HT1080 (cell line): ENCODE results near the gene FAM186B. TPM values are rescaled to one million over a fixed set of nuclear protein-coding genes. Genes with fewer than 3 reads are reported as not detected.

Experiments
- DNase-seq: peaks from one replicate; pipeline ENCODE4 v3.0.0-alpha.2; 2015; ENCODE audit warnings: low read depth
- total RNA-seq: library from RNA; depleted of rRNA; stranded (reverse); fragments of >200 nt; shearing (Covaris generic); gene quantifications from 2 replicates; pipeline ENCODE4 v1.2.3, GENCODE V29; 2014

Gene FAM186B
- total RNA-seq, 1 experiment from 2014 or later: 0.64 TPM

DNA sequence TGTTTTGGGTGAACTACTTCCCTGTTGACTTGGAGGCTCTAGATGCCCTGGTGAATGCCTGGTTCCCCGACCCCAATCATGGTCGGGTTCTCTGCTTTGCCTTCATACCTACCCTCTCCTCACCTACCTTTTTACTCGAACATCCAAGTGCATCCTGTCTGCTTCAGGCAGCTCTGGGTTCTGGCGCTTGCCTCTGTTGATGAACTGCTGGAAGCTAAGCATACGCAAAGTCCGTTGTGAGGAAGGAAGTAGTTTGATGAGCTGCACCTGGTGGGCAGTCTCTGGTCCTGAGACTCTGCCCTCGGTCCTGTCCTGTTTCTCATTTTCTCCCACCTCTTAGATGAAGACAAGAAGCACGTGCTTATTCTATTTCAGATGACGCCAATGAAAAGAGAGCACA lies 53.0 kb downstream of the FAM186B start:
- no peak for DNase-seq

DNA sequence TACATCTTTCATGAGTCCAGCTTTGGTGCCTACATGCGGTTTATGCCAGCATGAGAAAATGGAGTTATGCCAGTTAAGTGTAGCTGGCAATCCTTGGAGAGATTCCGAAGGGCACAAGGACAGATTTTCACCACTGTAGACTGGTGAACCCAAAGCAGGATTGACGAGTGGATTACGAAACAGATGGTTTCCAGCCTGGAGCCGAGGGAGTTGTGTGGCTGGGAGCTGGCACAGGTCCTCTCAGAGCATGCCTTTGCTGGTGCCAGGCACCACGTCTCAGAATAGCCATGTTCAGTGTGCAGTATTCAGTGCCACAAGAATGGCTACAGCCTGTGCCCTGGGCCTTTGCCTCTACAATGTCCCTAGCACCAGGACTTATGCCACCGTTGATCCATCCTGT lies 53.4 kb downstream of the FAM186B start:
- no peak for DNase-seq

DNA sequence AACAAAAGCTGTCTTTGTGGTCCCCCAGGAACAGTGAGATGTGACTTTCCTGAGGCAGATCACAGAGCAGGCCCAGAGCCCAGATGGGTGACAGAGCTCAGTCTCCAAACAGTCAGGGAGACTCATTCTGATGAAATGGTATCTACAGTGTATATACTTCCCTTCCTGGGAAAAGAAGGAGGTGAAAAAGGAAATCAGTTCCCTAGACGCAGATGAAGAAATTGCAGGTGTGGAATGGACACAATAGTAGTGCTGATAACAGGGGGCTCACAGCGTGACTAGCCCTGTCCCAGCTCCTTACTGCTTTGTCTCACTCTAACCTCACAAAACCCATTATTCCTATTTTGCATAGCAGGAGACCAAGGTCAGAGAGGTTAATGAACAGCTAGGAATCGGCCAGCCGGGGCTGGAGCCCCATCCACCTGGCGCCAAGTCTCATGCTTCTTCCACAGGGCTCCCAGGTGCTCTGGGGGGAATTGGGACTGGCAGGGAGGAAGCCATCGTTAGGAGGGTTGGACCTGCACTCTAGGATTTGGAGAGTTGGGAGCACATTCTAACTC lies 54.7 kb downstream of the FAM186B start:
- DNase-seq: no peak

DNA sequence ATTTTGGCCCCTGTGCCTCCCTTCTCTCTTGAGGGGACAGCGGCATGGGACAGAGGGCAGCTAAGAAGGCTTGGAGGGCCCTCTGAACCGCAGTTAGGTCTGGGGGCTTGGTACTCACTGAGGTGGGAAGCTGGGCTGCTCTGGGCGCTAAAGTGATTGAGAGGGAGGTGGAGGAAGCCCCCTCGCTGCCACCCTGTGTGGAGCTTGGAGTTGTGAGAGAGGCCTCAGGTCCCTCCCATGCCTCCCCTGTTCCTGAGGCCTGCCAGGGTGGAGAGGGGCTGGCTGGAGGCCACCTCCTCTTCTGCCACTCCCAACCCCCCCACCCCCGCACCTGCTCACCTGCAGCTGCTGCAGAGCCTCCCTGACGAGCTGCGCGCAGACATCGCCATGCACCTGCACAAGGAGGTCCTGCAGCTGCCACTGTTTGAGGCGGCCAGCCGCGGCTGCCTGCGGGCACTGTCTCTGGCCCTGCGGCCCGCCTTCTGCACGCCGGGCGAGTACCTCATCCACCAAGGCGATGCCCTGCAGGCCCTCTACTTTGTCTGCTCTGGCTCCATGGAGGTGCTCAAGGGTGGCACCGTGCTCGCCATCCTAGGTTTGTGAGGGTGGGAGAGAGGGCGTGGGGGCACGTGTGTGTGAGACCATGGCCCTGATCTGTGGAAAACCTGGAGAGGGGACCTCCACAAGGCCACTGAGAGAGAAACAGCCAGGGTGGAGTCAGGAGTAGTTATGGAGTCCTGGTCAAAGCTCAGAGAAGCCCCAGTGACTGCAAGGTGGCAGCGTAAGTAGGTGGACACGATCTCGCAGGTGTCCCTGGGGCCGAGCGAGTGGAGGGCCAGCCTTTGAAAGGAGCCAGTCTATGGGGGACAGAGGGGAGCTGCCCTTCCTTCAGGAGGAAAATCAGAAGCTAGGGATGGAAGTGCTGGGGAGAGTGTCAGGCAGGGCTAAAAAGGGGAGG lies 55.4 kb downstream of the FAM186B start:
- DNase-seq: no peak

DNA sequence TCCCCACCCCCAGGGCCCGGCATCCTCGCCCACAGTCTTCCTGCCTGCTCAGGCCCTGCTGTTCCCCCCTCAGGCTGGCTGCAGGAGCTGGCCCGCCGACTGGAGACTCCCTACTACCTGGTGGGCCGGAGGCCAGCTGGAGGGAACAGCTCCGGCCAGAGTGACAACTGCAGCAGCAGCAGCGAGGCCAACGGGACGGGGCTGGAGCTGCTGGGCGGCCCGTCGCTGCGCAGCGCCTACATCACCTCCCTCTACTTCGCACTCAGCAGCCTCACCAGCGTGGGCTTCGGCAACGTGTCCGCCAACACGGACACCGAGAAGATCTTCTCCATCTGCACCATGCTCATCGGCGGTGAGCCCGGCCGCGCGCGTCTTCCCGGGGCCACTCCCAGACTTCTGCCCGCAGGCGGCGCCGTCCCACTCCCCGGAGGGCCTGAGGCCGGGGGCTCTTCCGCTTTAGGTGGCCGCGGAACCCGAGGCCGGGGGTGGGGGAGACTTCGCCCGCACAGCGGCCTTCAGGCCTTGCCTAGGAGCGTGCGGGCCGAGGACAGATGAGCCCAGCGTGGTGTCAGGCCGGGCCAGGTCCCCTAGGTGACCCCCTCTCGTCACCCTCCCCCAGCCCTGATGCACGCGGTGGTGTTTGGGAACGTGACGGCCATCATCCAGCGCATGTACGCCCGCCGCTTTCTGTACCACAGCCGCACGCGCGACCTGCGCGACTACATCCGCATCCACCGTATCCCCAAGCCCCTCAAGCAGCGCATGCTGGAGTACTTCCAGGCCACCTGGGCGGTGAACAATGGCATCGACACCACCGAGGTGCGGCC lies 56.4 kb downstream of the FAM186B start:
- no peak for DNase-seq

DNA sequence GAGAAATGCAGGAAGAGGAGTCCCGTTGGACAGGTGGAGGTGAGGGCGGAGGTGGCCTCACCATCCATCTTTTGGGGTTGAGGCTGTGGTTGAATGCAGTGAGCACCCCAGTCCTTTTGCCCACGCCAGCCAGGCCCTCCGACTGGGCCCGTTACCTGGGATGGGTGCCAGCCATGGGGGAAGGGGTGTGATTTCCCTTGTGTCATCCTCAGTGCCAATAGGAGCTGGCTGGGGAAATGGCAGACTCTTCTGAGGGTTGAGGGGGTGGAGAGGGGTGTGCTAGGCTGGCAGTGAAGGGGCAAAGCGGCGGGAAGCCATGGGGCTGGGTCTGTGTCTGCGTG lies 57.0 kb downstream of the FAM186B start:
- DNase-seq: no peak

DNA sequence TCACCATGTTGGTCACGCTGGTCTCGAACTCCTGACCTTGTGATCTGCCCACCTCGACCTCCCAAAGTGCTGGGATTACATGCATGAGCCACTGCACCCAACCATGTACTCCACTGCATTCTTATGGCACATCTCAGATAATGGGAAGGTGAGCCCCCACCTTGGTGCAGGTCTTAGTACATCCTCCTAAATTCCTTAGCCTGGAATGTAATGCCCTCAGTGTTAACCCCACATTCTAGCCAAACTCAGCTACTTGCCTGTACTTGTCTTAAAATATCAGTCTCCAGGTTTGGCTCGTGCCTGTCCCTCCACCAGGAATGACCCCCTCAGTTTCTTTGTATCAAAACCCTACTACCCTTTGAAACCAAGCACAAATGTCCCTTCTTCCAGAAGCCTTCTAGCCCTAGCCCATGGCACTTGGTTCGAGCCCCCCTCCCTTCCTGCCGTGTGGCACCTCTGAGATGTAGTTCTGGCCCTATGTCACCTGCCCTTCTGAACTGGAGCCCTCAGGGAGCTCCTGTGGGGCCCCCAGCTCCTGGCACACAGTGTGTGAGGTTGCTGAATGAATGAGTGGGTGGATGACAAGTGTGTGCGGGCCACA lies 58.2 kb downstream of the FAM186B start:
- no peak for DNase-seq

DNA sequence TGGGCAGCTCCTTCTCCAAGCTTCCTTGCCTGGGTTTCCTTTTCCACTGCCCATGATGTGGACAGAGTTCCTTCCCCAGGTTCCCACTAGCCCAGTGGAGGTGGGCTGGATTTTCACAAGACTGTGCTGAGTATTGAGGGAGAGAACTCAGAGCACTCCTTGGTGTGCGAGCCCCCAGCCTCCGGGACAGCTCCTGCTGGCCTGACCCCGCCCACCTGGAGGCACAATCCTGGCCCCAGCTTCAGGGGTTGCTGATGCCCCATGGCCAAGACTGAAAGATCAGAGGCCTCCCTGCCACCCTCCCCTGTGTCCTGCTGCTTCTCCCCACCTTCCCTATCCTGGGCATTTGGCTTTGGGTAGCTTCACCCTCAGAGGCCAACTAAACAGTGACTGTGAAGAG lies 59.0 kb downstream of the FAM186B start:
- no peak for DNase-seq

DNA sequence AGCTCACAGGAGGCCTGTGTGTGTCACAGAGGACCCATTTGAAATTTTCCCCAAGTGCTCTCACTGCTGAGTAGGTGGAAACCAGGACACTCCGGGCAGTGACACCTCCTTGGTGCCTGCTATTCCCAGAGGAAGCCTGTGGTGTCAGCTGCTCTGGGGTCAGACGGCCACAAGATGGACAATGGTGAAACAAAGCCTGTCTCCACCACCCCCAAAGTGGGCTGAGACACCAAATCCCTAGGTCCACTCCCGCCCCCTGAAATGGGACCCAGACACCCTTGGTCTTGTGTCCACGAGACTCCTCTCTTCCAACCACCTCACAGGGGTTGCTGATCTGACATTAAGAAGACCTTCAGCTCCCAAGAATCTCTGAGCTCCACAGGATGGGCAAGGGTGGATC lies 59.6 kb downstream of the FAM186B start:
- DNase-seq: no peak

DNA sequence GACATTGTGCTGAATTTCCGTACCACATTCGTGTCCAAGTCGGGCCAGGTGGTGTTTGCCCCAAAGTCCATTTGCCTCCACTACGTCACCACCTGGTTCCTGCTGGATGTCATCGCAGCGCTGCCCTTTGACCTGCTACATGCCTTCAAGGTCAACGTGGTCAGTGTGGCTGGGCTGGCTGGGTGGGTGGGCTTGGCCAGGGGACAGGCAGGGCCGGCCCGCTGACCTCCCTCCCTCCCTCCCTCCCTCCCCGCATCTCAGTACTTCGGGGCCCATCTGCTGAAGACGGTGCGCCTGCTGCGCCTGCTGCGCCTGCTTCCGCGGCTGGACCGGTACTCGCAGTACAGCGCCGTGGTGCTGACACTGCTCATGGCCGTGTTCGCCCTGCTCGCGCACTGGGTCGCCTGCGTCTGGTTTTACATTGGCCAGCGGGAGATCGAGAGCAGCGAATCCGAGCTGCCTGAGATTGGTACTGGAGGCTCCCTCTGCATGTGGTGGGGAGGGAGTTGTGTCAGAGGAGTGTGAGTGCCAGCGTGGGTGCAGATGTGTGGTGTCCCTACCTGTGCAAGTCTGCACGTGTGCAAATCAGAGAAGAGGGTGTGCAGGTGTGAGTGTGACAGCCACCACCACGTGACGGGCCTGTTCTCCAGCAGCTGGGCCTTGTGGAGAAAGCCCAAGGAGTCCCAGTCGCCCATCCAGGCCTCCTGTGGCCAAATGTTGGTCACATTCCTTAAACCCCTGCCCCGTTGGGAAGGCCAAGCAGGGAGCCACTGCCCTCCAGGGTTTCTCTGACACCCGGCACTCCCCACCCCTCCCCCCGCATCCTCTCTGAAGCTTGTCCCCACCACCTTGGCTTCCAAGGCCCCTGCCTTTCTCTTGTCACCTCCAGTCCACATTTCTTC lies 61.3 kb downstream of the FAM186B start:
- DNase-seq: no peak

DNA sequence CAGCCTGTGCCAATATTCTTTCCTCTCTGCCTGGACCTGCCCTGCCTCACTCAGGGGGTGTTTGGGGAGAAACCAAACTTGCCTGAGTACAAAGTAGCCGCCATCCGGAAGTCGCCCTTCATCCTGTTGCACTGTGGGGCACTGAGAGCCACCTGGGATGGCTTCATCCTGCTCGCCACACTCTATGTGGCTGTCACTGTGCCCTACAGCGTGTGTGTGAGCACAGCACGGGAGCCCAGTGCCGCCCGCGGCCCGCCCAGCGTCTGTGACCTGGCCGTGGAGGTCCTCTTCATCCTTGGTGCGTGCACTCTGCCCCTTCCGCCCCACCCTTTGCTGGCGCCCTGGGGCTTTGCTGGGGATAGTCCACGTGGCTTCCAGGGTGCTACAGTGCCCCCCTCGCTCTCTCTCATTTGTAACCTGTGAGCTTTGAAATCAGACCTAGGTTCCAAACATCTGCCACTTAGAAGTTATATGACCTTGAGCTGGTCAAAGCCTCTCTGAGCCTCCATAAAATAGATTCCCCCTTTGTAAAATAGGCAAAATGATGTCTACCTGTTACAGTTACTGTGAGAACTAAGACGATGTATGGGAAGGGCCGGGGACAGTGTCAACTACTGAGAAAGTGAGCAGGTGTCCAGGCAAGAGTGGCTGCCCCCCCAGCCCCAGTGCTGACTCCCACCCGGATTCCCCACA lies 62.1 kb downstream of the FAM186B start:
- no peak for DNase-seq

DNA sequence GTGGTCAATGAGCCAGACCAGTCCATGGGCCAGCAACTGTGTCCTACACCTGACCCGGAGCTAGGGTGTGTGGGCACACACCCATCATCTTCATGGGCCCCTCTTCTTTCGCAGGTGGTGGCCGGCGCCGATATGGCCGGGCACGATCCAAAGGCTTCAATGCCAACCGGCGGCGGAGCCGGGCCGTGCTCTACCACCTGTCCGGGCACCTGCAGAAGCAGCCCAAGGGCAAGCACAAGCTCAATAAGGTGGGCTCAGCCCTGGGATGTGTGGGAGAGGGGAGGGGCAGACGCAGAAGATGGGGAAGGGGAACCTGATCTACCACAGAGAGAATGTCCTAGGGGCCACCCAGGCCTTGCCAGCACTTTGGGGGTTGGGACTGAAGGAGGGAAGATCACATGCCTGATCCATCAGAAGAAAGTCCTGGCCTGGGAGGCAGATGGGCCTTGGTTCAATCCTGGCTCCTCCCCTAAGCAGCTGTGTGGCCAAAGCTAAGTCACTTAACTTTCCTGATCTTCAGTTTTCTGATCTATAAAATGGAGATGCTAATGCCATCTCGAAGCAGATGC lies 62.8 kb downstream of the FAM186B start:
- no peak for DNase-seq

DNA sequence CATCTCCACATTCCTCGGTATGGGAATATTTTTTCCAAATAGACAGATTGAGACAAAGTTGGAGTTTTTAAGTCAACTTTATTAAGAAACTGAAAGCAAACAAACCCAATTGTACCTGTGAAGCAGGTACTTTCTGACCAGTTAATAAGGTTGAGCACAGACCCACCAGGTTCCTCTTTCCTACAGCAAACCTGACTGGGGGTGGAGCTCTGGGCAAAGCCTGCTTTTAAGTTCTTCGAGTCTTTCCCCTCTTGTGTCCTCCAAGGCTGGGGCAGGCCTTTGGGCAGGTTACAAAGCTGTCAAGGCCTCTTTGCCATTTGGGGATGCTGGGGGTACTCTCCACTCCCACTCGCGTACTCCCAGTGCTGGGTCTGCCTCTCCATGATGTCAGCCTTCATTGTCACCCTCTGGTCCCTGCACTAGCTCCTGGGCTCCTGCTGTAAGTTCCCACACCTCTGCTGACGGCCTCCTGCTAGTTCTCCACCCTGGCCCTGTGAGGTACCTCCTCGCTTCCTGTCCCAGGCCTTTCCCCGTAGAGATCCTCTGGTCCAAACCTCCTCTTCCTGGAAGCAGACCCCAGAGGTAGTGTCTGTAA lies 63.4 kb downstream of the FAM186B start:
- DNase-seq: no peak

DNA sequence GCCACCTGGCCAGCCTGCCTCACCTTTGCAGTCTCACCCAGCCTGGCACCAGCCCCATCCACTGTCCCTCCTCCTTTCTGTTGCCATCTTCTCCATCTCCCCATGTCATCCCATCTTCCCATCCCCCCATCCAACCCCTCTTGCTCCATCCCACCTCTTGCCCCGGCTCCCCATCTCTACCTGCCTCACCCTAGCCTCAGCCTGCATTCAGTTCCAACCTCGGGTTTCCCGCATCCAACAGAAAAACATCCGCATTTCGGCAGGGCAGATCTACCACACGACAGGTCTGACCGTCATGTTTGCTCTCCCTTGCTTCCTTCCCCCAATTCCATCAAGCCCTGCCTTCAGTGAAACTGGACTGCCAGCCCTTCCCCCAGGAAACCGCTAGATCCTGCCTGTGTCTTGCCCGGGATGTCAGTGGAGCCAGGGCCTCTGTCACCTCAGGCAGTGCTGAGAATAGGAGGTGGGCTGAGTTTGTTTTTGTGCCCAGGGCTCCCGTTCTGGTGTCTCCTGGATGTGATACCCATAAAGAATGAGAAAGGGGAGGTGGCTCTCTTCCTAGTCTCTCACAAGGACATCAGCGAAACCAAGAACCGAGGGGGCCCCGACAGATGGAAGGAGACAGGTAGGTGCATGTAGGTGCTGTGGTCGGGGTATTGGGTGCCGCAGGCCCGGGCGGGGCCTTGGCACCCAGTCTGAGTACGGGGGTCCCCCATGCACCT lies 64.1 kb downstream of the FAM186B start:
- DNase-seq: no peak

DNA sequence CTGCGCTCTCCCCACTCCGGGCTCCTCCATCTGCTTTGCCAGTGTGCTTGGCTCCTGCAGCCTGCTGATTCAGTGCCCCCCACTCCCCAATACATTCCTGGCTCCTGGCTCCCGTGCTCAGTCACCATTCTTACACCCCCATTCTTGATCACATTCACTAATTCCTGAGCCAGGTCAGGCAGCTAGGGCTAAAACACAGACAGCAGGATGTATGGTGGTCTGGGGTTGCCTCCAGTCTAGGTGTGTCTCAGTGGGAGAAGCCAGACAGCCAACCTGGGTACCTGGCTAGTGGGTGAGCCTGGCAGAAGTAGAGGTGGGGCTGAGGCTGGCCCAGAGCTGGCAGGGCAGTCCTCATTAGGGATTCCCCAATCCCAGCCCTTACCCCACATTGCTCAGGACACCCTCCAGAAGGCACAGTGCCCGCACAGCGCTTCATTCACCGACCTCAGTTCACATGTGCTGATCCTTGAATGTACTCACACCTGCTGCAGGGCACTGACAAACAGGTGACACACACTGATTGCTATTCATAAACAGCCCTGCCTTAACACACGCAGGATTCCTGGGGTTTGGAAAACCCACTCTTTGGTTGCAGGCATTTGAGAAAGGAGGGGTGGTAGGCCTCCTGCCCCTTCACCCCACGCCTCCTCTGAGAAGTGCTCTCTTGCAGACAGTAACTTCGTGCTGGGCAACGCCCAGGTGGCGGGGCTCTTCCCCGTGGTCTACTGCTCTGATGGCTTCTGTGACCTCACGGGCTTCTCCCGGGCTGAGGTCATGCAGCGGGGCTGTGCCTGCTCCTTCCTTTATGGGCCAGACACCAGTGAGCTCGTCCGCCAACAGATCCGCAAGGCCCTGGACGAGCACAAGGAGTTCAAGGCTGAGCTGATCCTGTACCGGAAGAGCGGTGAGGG lies 65.0 kb downstream of the FAM186B start:
- DNase-seq: no peak

DNA sequence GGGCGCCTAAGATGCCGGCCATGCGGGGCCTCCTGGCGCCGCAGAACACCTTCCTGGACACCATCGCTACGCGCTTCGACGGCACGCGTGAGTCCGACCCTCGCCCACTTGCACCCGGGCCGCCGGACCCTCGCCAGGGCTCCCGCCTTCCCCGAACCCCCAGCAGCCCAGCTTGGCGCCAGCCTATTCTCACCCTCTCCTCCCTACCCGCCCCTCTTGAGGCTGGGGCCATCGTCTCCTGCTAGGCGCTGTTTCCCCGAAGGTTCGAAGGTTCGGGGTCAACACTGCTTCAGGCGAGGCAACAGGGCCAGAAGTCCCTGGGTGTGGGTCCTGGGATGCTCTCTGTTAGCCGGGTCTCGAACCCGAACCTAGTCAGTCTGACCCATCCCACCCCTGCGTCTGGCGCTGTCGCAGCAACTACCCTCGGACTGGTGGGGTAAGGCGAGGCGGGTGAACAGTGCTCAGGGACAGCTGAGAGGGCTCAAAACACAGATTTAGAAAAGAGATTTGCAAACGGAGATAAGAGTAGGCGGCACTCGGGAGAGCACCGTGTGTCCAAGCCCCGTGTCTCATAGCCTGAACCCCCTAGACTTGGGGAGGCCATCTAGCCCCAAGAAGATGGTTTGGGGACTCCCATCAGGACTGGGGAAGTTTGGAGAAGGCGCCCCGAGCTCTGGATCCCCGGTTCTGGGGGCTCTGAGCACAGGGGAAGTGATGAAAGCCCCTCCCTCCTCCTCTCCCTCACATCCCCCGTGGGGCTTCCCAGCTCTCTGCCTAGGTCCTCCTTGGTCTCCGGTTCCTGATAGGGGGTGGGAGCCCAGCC lies 65.8 kb downstream of the FAM186B start:
- no peak for DNase-seq
